NCI-H2029 (cell line): ENCODE data around the gene SLC5A10.
"Not testable (repeated sequence)": the region's sequence is repeated elsewhere in the genome, so short reads cannot be mapped to it uniquely, and the experiment has no call there.

ENCODE experiments used
- DNase-seq: peaks from one replicate; lab custom pipeline; 2025; lab: John Stamatoyannopoulos, UW

Gene SLC5A10

GRCh38 chr17:18947866-18948265, 4.1 kb upstream of the SLC5A10 start:
- DNase-seq = no peak

GRCh38 chr17:18948476-18949006, 3.4 kb upstream of the SLC5A10 start:
- DNase-seq = no peak

- DNase-seq = no peak
Measured at GRCh38 chr17:18949566-18949965, 2.4 kb upstream of the SLC5A10 start.

GRCh38 chr17:18950346-18950745, 1.6 kb upstream of the SLC5A10 start:
- DNase-seq = no peak

GRCh38 chr17:18950944-18951905, 740 bp upstream of the SLC5A10 start:
- no peak for DNase-seq

- DNase-seq = no peak
Measured at GRCh38 chr17:18953231-18953728, 1.3 kb downstream of the SLC5A10 start.

GRCh38 chr17:18954321-18954720, 2.4 kb downstream of the SLC5A10 start:
- DNase-seq = no peak

- DNase-seq = no peak
Measured at GRCh38 chr17:18955009-18955408, 3.0 kb downstream of the SLC5A10 start.

GRCh38 chr17:18956021-18956420, 4.1 kb downstream of the SLC5A10 start:
- DNase-seq = not testable (repeated sequence)

GRCh38 chr17:18956581-18956980, 4.6 kb downstream of the SLC5A10 start:
- DNase-seq = no peak

- no peak for DNase-seq
Measured at GRCh38 chr17:18957831-18958230, 5.9 kb downstream of the SLC5A10 start.

- DNase-seq = no peak
Measured at GRCh38 chr17:18958611-18959010, 6.6 kb downstream of the SLC5A10 start.

- no peak for DNase-seq
Measured at GRCh38 chr17:18959071-18959844, 7.3 kb downstream of the SLC5A10 start.

GRCh38 chr17:18959845-18960240, 7.9 kb downstream of the SLC5A10 start:
- no peak for DNase-seq

GRCh38 chr17:18960241-18960665, 8.3 kb downstream of the SLC5A10 start:
- DNase-seq = no peak

- peak; percentile 17 for DNase-seq
Measured at GRCh38 chr17:18960803-18961511, 9.0 kb downstream of the SLC5A10 start.

GRCh38 chr17:18961634-18962493, 9.9 kb downstream of the SLC5A10 start:
- no peak for DNase-seq

- no peak for DNase-seq
Measured at GRCh38 chr17:18962494-18962815, 10.5 kb downstream of the SLC5A10 start.

GRCh38 chr17:18963126-18964017, 11.4 kb downstream of the SLC5A10 start:
- DNase-seq = no peak

- no peak for DNase-seq
Measured at GRCh38 chr17:18964018-18964351, 12.0 kb downstream of the SLC5A10 start.
